ENCODE data around the gene VTI1A. TPM values are rescaled to one million over a fixed set of nuclear protein-coding genes. Genes with fewer than 3 reads are reported as not detected.
"Not testable (repeated sequence)": the region's sequence is repeated elsewhere in the genome, so short reads cannot be mapped to it uniquely, and the experiment has no call there.

VTI1A gene
- total RNA-seq, 1 donor from 2014 or later: 39.4 TPM

DNA sequence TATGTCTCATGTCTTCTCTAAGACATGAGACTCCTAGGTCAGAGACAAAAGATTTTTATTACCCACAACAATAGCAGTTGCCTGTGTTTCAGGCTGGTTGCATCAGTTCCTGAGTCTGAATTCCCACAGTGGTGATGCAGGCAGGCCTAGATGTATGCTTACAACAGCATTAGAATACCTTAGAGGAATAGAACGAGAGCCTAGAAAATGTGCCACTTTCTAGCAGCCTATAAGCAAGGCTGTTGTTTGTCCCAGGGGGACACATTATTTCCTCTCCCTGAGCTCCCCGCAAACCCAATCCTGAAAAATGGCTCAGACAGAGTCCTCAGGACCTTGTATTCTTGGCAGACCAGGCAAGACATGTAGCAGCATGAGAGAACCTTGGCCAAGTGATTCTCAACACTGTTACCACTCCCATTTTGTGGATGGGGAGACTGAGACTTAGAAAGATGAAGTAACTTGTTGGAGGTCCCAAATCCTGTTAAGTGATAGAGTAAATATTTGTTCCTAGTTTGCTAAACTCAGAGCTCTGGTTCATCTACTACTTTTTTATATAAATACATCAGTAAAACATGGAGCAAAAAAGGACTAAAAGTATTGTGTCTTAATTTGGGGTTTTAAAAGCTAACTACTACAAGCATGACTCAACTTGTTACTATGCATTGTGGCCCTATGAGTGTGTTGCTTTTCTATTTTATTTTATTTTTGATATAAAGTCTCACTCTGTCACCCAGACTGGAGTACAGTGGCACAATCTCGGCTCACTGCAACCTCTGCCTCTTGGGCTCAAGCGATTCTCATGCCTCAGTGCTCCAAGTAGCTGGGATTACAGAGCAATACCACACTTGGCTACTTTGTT, 14.2 kb downstream of the VTI1A start:
- Mint-ChIP-seq H3K27ac (no peak overlapping the region), H3K4me1 (ENCODE audit: low read depth) (no peaks in the 10 kb centered on the region), H3K27me3 (no peaks in the 10 kb centered on the region), H3K4me3 (ENCODE audit: low read depth) (no peak overlapping the region), H3K36me3 (ENCODE audit: insufficient read depth) (peaks cover 17% of the 10 kb centered on the region), H3K9me3 (ENCODE audit: low read depth) (peaks cover 4% of the 10 kb centered on the region)
- no peak for DNase-seq (ENCODE audit: low spot score, unreplicated experiment)
- no peak for TF ChIP-seq CTCF (IDR thresholded peaks at IDR 0.05; ENCODE audit: unreplicated experiment)

DNA sequence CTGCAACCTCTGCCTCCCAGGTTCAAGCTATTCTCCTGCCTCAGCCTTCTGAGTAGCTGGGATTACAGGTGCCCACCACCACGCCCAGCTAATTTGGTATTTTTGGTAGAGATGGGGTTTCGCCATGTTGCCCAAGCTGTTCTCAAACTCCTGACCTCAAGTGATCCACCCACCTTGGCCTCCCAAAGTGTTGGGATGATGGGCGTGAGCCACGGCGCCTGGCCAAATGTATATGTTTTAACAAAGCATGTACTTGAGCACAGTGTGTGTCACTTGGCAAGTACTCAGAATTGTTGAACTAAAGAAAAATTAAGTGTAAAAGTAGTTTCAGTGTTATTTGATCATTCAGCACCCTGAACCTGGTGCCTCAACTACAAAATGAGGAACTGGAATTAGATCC, 17.1 kb downstream of the VTI1A start:
- not testable (repeated sequence) for H3K27me3 Mint-ChIP-seq; H3K9me3 Mint-ChIP-seq (ENCODE audit: low read depth); DNase-seq (ENCODE audit: low spot score, unreplicated experiment); H3K4me1 Mint-ChIP-seq (ENCODE audit: low read depth); H3K4me3 Mint-ChIP-seq (ENCODE audit: low read depth); H3K27ac Mint-ChIP-seq
- peaks cover 20% of the 10 kb centered on the region for H3K36me3 Mint-ChIP-seq (ENCODE audit: insufficient read depth)

DNA sequence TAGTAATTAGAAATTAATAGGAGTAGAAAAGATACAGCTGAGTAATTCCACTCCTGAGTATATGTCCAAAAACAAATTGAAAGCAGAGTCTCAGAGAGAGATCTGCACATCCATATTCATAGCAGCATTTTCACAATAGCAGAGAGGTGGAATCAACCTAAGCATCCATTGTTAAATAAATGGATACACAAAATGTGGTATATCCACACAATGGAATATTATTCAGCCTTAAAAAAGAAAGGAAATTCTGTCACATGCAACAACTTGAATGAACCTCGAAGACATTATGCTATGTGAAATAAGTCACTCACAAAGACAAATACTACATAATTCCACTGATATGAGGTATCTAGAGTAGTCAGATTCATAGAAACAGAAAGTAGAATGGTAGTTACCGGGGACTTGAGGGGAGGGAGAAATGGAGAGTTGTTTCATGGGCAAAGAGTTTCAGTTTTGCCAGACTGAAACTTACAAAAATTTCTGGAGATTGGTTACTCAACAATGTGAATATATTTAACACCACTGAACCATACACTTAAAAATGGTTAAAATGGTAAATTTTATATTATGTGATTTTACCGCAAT, 18.4 kb downstream of the VTI1A start:
- Mint-ChIP-seq H3K27me3 (no peaks in the 10 kb centered on the region), H3K36me3 (ENCODE audit: insufficient read depth) (peaks cover 20% of the 10 kb centered on the region), H3K4me1 (ENCODE audit: low read depth) (peaks cover 4% of the 10 kb centered on the region), H3K9me3 (ENCODE audit: low read depth) (peaks cover 4% of the 10 kb centered on the region), H3K27ac (no peak overlapping the region), H3K4me3 (ENCODE audit: low read depth) (no peak overlapping the region)
- DNase-seq (ENCODE audit: low spot score, unreplicated experiment): no peak
- TF ChIP-seq CTCF (IDR thresholded peaks at IDR 0.05; ENCODE audit: unreplicated experiment): no peak

GRCh38 chr10:112466802-112467201, 19.8 kb downstream of the VTI1A start:
- DNase-seq (ENCODE audit: low spot score, unreplicated experiment): no peak
- Mint-ChIP-seq H3K27ac (no peak overlapping the region), H3K4me3 (ENCODE audit: low read depth) (no peak overlapping the region), H3K27me3 (no peaks in the 10 kb centered on the region), H3K4me1 (ENCODE audit: low read depth) (peaks cover 13% of the 10 kb centered on the region), H3K9me3 (ENCODE audit: low read depth) (peaks cover 4% of the 10 kb centered on the region), H3K36me3 (ENCODE audit: insufficient read depth) (peaks cover 20% of the 10 kb centered on the region)
- TF ChIP-seq CTCF (IDR thresholded peaks at IDR 0.05; ENCODE audit: unreplicated experiment): no peak

DNA sequence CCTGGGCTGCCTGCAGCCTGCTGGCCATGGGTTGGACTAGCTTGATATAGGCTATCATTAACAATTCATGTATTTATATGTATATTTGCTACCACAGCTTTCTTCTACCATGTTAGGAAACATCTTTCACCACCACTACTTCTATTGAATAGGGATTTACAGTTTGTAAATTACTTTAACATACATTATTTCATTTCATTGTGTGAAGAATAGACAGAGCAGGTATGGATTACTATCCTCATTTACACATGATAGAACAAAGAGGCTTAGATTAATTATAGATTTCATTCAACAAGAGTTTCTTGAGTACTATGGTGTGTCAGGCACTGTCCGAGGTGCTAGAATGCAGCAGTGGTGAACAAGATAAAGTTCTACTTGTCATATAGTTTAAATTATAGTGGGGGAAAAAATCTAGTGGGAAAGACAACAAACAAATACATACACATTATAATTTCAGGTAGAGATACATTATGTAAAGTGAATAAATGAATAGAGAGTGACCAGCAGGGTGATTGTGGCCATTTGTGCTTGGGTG, 20.6 kb downstream of the VTI1A start:
- peaks cover 20% of the 10 kb centered on the region for H3K36me3 Mint-ChIP-seq (ENCODE audit: insufficient read depth)
- no peak overlapping the region for H3K4me3 Mint-ChIP-seq (ENCODE audit: low read depth)
- peaks cover 16% of the 10 kb centered on the region for H3K4me1 Mint-ChIP-seq (ENCODE audit: low read depth)

More for the DNA sequence above, 20.6 kb downstream of the VTI1A start:
- Mint-ChIP-seq H3K9me3 (ENCODE audit: low read depth) (peaks cover 4% of the 10 kb centered on the region), H3K27ac (no peak overlapping the region), H3K27me3 (no peaks in the 10 kb centered on the region)
- TF ChIP-seq CTCF (IDR thresholded peaks at IDR 0.05; ENCODE audit: unreplicated experiment): no peak
- DNase-seq (ENCODE audit: low spot score, unreplicated experiment): no peak
